Fibroblast of peridontal ligament (primary cell): ENCODE data around the gene MUC15.
A peak's percentile ranks its signal among the peaks of the same experiment; 100 is the strongest.

Experiments used
- DNase-seq: peaks from one replicate; pipeline ENCODE4 v3.0.0-alpha.2; 2010; ENCODE audit errors: extremely low read depth

Gene MUC15

DNA sequence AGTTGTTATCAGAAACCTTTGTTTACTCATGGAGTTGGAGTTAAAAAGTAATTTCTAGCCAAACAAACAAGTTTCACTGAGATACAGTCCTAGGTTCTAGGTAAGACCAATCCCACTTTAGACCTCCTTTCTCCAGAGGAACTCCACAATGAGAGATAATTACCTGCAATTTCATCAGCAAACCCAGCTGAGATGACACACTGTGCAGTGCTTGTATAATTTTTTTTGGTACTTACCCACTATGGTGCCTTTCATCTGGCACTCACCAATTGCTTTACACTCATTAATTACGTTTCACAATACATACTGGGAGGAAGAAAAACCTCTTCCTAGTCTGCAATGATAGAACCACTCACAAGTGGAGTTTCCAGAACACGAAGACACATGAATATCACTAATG lies 1.8 kb upstream of the MUC15 start:
- DNase-seq = no peak

DNA sequence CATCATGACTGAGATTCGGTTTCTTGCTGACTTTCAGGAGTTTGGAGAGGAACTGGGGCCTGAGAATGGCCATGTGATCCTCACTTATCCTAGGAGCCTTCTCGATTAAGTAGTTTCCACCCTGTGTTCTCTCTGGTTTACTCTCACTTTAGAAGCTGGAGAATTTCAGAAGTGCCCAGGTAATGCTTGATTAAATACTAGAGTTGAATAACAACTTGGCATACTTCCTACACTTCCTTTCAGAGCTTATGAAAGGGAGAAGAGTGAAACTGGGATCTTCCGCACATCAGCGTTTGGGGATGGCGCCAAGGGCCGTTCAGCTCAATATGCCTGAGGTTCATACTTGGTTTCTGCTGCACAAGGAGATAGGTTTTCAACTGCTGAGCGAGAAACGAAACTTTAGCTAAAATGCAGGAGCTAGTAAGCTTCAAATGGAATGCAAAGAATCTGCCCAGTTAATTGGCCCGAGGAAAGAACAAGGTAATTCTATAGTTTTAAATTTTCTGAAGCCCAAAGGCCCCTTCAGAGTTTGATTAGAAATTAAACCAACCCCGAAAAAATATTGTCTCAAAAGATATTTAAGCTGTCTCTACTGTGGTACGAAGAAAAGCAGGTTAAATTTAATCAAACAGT lies 823 bp upstream of the MUC15 start:
- DNase-seq = no peak

DNA sequence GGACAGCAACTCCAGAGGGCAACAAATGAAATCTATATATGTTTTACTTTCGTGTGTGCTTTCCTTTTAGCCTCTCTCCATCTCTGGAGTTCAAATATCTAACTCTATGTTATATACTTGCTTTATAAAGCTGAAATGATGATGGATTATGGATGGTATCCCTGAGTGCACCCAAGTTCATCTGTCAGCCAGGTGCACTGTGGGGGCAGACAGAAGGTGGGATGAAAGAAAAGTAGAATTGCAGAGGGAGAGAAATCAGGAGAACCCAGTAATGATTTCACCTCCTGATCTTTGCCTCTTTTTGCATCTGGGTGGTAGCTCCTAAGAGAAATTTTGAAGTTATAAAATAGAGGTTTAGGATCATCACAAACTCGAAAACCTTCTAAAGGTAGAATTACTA lies 2.4 kb downstream of the MUC15 start:
- DNase-seq = no peak

DNA sequence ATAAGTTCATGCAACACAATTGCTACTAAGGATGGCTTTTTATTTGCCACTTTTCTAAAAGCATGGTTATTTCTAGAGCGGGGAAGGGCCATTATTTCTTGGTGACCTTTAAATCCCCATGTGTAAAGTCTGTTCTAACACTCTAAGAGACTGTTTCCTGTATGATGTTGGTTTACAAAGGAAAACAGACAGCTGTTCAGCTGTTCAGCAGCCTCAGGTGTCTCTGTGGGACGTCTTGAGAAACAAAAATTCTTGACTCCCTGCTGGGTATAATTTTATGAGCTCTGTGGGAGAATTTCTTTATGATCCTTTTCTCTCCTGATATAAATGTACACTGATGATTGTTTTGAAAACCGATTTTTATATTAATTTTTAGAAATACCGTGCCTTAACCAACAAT lies 13.9 kb downstream of the MUC15 start:
- DNase-seq = no peak

DNA sequence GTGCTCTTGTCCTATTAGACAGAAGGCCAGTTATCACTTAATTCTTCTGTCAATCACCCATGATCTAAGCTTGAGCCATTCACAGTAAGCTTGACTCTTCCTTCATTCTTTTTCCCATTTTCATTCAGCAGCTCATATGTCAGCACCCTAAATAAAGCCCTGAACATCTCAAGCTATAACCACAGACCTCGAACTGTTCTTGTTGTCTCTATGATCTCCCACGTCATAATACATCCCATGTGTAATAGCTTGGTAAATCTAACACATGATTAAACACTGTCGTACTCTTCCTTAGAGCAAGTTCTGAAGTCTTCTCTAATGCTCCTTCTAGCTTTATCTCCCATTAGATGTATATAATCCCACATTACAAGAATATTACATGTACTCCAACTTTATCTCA lies 14.4 kb downstream of the MUC15 start:
- DNase-seq = peak; percentile 4

DNA sequence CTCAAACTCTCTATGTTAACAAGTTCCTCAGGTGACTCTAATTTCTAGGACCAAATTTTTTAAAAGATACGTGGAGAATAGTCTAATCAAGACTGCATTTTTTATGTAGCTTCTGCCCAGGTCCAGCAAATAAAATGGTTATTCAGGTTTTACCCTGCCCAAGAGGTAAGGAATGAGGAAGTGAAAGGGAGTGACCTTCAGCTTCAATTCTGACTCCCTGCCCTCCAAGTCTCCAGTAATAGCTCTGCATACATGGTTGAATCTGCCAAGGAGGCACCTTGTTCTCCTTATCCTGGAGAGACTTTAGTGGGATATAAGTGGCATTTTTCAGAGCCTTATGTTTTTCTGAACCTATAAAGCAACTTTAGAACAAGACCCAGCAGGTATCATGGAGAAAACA lies 15.5 kb downstream of the MUC15 start:
- no peak for DNase-seq

DNA sequence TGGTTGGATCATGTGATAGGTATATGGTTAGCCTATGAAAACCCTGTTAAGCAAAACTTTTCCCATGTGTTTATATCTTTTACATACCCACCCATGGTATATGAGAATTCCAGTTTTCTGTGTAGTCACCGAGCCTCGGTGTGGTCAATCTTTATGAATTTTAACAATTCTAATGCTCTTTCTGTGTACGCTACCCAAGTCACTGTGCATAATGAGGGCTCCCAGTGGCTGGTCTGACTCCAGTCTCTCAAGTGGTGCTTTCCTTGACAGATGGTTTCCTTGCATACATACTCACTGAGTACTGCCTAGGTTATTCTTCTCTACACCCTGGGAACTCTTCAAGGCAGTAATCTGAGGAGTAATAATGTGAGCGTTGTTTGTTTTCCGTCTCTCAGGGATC lies 17.6 kb downstream of the MUC15 start:
- DNase-seq = no peak

DNA sequence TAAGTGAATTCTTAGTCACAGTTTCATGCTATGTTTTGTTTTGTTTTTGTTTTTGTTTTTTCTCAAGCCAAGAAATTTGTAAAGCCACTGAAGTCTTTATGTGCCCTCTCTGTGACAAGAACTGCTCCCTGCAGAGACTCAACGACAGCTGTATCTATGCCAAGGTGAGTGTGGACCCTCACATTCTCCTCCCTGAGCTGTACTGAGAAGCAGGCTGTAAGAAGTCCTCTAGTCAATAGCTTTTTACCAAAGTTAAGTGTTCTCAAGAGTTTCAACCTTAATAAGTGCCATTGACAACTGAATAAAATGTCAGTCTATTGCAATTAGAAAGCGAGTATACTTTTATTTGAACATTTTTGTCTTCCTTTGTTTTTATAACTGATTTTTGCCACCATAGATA lies 18.9 kb downstream of the MUC15 start:
- DNase-seq = no peak

DNA sequence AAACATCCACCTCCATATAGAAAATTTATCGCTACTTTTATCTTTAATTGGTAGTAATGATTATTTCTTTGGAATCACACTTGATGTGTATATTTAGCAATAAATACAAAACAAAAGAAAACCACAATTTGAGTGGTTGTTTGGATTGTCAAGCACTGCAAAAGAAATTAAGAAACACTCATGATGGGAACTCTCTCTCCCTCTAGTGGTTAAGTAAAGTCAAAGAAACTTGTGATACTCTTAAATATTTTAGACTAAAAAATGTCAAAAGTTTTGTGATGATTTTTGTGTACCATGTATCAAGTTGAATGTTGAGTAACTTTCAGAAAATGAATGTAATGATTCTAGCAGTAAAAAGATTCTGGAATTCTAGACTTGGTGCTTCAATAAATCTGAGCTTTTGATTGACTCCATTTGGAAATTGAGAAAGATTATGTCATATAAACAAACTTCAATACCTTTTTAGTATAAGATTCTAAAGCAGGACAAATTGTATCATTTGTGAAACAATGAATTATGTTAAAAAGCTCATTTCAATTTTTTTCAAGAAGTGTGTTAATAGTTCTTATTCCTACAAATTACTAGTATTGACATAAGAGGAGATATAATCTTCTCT lies 20.8 kb downstream of the MUC15 start:
- peak; percentile 30 for DNase-seq

DNA sequence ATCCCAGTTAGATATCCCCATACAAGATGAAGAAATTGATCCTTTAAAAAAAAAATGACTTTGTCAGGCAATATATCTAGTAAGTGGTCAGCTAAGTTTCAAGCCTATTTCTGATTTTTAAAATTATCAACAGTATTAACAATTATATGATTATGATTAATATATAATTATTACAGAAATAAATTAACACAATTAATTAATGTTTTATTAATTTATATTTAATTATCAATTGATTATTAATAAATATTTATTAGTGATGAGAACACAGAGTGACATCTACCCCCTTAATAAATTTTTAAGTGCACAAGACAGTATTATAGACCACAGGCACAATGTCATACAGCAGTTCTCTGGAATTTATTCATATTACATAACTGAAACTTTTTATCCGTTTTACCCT lies 22.0 kb downstream of the MUC15 start:
- DNase-seq = no peak

DNA sequence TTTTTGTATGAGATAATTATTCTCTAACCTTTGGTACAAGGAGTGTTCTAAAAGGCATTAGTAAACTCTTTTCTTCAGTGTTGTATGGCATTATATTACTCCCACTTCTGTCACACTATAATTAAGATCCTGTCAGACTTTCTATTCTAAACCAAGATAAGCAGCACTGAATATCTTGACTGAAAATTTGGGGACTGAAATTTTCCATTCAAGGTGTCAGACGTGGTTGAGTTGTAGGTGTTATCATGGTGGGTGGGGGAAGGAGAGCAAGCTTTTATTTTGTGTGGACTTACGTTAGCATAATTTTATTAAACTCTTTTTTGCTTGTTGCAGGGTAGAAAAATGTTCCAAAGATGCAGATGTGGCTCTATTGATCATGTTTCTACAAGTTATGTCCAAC lies 22.9 kb downstream of the MUC15 start:
- DNase-seq = no peak

DNA sequence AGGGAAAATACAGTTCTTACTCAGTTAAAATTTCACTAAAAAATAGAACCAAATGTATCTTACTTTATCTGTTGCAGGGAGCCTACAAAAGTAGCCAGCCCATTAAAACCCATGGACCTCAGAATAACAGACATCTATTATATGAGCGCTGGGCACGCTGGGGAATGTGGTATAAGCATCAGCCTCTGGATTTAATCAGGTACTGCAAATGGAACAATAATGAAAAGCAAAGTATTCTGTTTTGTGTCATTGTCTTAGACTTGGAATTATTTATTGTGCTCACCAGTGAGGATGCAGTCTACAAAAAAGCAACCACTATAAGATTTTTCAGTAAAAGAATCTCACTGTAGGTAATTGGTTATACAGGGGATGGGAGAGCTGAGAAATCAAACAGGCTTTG lies 30.2 kb downstream of the MUC15 start:
- no peak for DNase-seq

DNA sequence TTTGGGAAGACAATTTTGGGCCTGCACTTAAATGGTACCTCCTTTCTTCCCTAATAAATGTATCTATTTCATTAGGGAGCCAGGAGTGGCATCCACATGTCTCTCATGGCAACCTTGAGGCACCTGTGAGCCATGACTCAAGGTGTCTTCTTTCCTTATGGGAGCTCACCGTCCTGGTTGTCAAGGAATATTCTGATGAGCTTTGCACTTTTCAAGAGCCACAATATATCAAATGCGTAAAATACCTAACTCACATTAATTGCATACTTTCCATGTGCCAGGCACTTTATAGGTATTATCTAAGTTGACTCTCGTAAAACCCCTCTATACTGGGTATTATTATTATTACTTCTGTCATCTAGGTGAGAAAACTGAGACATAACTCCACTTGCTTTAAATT lies 32.5 kb downstream of the MUC15 start:
- no peak for DNase-seq

DNA sequence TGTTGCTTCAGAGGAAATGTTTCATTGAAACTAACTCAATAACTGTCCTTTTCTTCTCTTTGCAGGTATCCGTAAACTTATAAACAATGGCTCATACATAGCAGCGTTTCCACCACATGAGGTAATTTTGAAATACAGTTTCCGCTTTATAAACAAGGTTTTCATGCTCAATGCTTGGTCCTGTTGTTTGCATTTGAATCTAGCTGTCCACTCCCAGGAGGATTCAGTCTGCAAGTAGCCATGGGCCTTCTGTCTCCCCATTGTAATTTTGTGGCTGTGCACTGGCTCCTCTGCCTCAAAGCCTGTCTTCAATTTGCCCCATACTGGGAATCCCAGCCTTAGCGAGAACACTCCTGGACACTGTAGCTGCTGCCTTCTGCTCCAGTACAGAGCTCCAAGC lies 34.7 kb downstream of the MUC15 start:
- DNase-seq = no peak

DNA sequence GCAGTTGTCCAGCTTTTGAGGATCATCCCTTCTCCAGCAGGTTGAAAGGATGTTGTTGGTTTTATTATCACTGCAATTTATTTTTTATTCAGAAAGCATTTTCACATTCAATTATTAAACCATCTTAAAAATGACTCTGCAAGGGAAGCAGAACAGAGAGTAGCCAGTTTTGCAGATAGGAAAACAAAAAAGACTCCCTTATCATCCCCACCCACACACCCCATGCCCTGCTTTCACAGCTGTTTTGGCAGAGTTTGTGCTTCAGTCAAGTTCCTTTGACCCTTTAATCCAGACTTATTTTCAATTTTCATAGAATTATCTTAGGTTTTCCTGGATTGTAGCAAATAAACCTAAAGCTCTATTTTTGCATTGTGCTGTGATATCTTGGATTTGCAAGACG lies 44.4 kb downstream of the MUC15 start:
- DNase-seq = no peak

DNA sequence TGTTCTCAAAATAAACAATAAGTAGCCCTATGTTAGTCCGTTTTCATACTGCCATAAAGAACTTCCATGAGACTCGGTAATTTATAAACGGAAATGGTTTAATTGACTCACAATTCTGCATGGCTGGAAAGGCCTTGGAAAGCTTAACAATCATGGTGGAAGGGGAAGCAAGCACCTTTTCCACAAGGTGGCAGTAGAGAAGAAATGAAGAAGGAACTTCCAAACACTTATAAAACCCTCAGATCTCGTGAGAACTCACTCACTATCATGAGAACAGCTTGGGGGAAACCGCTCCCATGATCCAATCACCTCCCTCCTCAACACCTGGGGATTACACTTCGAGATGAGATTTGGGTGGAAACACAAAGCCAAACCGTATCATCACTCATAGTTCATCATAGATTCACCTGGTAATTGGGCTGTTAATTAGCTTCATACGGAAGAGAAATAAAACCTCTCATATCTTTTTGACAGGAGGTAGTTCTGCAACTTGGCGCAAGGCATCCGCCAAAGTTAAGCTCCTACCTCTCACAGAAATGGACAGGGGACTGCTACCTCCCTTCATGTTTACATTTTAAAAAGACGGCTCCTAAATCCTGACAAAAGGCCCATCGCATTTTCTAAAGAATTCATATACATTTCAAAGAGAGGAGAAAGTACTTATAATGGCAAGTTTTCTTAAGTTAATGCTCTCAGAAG lies 49.0 kb downstream of the MUC15 start:
- DNase-seq = peak; percentile 44

DNA sequence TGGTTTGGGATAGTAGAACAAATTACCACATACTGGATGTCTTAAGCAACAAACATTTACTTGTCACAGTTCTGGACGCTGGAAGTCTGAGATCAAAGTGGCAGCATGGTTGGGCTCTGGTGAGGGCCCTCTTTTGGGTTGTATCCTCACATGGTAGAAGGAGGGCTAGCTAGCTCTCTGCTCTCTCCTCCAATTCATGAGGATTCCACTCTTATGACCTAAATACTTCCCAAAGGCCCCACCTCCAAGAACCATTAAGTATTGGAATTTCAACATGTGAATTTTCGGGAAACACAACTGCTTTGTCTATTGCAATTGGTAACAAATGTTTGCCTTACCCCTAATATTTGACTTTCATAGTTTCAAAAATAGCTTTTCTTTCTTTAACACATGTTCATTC lies 52.6 kb downstream of the MUC15 start:
- no peak for DNase-seq

DNA sequence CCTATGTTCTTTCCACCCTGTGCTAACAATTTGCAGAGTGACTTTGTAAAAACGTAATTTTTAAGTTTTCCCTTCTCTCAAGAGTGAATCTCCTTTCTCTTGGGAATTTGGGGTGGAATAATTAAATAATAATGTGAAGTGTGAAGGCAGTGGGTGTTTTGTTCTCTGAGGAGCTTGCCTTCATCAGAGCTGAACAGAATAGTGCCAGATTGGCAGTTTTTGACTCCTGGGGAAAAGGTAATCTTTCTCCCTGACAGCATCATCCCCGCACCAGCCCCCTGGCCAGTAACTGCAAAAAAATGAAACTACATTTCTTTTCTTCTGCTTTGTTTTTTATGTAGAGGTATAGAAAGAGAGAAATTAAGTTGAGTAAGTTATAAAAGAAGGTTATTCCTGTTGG lies 59.9 kb downstream of the MUC15 start:
- no peak for DNase-seq

DNA sequence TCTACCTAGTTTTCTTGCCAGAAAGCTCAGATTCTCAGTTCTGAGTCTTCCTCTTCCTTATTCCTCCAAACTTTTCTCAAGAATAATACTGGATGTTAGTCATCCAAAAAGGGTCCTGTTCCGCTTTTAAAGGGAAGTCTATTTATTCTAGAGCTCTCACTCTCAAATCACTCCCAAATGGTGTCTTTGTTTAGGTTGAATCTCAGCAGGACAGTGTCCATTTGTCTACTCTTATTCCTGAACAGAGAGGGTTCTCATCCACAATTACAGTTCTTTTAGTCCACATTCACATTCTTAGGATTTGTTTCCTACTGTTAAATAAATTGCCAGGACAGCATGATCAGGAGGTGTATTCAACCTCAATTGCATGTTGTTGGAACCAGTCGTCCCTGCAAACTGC lies 61.3 kb downstream of the MUC15 start:
- DNase-seq = no peak

DNA sequence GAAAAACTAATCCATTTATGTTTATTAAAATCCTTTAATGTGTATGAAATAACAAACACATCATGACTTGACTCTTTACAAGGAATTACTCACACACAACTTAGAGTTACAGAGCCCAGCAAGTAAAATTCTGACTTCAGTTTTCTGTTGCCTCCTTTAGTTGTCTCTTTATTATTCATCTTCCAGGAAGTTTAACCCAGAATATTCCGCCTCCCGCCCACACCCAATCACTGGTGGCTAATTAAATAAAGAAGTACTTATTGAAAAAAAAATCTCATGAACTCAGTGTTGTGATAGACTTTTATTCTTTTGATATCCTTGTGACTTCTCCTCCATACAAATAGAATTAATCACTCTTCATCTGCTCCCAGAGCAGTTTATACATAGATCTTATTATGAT lies 61.9 kb downstream of the MUC15 start:
- no peak for DNase-seq
